C4-2B (cell line): Measurements from ENCODE around the gene SQSTM1.

Experiments
- CTCF ChIP-seq: fragments of 450-650 bp; conservative IDR thresholded peaks from 2 replicates; pipeline ENCODE4 v1.5.1; 2017; ENCODE audit warnings: mild to moderate bottlenecking
- ZFX ChIP-seq: fragments of 450-650 bp; IDR thresholded peaks from 2 replicates; pipeline ENCODE4 v1.6.1; 2017

GRCh38 chr5:179776411-179776938, 44.2 kb upstream of the SQSTM1 start:
- TF ChIP-seq CTCF (no peak), ZFX (no peak)
